HG03565 (cell line): ENCODE results near the gene RUFY2.

Experiments used
- ATAC-seq: cut with Tn5 transposase; IDR thresholded peaks from one replicate; pipeline ENCODE4 v1.9.1; 2021; ENCODE audit warnings: mild to moderate bottlenecking, moderate library complexity; ENCODE audit not compliant: unreplicated experiment

The RUFY2 gene

DNA sequence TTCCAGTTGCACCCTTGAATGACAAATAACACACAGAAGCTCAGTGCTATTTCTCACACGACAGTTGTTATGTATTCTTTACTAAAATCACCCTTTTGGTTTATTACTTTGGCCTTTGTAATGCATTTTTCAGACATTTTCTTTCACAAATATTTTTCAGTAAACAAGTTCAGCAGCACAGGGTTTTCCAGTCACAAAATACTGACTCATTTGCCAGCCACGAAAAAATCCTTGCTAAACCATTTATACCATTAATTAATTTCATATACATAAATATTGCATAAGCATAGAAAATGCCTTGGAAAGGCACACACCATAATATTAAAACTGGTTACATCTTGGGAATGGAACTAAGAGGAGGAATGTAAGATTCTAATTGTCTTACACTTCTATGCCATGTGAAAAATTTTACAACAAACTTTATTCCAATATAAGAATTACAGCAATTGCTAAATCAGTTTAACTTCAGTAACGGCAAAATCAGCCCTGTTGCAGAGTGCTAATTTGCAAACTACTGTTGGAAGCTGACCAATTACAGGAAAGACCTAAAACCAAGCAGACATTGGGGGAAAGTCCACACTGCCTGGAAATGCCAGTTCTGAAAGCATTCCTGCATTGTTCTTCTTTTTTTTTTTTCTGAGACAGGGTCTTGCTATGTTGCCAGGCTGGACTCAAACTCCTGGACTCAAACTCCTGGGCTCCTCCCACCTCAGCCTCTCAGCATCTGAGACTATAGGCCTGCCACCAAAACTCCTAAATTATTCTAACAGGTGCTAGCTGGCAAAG lies 42.8 kb downstream of the RUFY2 start:
- ATAC-seq = no peak

DNA sequence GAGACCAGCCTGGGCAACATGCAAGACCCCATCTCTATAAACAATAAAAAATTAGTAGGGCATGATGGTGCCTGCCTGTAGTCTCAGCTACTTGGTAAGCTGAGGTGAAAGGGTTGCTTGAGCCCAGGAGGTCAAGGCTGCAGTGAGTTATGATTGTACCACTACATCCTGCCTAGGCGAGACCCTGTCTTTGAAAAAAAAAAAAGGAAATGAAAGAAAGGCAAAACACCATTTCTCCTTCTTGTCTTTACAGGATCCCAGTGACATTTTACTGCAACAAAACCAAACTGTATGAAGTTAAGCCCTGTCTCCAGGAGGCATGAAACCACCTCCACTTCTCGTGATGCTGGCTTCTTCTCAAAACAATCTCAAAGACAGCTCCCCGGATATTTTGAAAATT lies 44.5 kb downstream of the RUFY2 start:
- ATAC-seq = no peak

GRCh38 chr10:68359189-68359588 lies 47.9 kb downstream of the RUFY2 start:
- no peak for ATAC-seq

DNA sequence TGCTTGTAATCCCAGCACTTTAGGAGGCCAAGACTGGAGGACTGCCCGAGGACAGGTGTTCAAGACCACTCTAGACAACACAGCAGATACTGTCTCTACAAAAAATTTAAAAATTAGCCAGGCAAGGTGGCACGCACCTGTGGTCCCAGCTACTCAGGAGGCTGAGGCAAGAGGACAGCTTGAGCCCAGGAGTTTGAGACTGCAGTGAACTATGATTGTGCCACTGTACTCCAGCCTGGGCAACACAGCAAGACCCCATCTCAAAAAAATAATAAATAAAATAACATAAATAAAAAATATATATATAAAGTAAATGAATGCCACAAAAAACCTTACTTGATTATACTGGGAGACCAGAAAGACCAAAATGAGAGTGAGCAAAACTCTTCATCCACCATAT lies 53.5 kb downstream of the RUFY2 start:
- ATAC-seq = no peak

DNA sequence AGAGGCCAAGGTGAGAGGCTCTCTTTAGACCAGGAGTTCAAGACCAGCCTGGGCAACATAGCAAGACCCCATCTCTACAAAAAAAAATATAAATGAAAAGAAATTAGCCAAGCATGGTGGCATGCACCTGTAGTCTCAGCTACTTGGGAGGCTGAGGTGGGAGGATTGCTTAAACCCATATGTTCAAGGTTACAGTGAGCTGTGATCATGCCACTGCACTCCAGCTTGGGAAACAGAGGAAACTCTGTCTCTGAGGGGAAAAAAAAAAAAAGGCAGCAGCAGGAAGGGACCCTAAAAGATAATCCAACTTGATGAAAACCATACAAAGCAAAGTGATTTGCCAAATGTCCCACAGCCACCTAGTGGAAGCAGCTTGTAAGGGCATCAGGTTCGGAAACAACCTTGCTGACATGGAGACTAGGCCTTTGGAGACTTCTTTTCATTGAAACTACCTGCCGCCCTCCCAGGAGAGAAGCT lies 58.8 kb downstream of the RUFY2 start:
- ATAC-seq = peak; percentile 50

- no peak for ATAC-seq
These were observed 60.3 kb downstream of the RUFY2 start for GRCh38 chr10:68346774-68347173.

DNA sequence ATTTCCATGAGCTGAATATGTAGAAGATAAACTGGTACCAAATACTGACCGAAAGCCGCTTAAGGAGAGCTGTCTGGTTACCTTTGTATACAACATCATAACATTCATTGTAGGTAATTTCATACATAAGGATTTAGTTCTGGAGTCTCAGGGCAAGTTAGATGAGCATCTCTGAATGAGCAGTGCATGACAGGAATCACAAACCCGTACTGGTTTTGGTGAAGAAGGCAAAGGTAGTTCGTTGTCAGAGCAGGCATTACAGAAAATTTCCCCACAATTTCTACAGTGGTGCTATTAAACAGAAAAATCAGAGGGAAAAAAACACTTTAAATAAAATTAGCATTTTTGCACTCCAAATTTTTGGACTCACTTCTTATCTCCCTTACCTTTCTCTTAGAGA lies 61.5 kb downstream of the RUFY2 start:
- no peak for ATAC-seq

GRCh38 chr10:68342909-68343516 lies 64.1 kb downstream of the RUFY2 start:
- no peak for ATAC-seq

DNA sequence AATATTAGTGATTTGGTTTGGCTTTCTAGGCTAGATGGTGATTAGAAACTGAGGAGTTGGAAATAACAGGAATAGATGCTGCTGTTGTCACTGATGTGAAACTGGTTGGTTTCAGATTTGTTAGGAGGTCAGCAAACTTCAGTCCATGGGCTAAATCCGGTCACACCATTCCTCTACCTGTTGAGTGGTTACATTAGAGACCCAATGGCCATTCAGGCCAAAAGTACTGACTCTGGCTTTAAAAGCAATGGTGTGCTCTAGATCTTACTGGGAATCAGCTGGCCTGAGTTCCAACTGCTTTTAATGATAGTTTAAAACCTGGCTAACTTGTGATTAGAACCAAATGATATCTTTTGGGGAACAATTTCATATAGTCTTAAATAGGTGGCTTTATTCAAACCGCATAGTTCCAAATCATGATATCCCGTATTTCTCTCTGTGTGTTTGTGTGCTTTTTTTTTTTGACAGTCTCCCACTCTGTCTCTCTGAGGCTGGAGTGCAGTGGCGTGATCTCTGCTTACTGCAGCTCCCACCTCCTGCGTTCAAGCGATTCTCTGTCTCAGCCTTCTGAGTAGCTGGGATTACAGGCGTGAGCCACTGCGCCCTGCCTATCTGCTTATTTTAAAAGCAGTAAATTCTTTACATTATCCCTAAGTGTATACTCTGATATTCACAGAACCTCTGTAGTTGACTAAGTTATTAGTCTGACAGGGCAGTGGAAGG lies 66.6 kb downstream of the RUFY2 start:
- ATAC-seq = no peak

- ATAC-seq = no peak
These were observed 70.2 kb downstream of the RUFY2 start for GRCh38 chr10:68336754-68337351.

- no peak for ATAC-seq
These were observed 72.2 kb downstream of the RUFY2 start for GRCh38 chr10:68334672-68335467.

DNA sequence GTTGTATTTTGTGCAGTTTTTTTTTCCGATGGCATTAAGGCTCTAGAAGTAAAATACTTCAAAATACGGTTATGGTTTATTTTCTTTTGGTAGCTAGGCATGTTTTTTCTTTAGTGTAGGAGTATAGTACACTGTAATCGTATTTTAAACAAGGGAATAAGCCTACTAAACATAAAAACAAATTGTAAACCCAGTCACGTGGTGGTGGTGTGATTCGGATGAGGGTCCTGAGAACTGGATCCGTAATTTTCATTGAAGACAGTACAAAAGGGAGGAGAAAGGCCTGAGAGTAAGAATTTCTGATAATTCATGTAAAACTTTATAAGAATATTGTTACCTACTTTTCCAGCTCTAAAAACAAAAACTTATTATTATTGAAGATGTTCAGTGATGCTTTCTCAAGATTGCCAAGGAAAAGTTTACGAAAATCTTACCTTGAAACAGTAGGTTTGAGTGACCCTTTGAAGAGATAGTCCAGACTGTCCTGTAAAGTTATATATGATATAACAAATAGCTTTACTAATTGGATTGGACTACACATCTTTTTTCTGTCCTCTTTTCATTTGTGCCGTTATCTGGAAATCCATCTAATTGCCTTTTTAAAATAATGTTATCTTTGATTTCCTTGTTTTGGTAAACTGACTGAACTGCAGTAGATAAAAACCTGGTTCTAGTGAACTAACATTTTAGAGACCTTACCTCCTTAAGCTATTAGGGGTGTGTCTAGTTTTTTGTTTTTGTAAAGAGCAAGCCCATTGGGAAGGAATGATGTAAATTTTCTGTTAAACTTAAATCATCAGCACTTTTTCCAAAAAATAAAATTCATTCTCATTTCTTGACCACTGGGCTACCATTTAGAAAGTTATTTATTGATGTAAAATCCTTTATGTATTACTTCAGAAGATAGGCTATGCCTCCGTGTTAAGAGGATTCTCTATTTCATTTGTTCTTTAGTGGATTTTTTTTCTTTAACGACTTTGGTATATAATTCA lies 73.3 kb downstream of the RUFY2 start:
- no peak for ATAC-seq

- no peak for ATAC-seq
These were observed 74.0 kb downstream of the RUFY2 start for GRCh38 chr10:68333058-68333395.

- no peak for ATAC-seq
These were observed 74.6 kb downstream of the RUFY2 start, which contains the start of gene PBLD for GRCh38 chr10:68332259-68333057. Gene PBLD (minus strand): TSS chr10:68332928. CDS start chr10:68306844, 26,084 bp downstream.

DNA sequence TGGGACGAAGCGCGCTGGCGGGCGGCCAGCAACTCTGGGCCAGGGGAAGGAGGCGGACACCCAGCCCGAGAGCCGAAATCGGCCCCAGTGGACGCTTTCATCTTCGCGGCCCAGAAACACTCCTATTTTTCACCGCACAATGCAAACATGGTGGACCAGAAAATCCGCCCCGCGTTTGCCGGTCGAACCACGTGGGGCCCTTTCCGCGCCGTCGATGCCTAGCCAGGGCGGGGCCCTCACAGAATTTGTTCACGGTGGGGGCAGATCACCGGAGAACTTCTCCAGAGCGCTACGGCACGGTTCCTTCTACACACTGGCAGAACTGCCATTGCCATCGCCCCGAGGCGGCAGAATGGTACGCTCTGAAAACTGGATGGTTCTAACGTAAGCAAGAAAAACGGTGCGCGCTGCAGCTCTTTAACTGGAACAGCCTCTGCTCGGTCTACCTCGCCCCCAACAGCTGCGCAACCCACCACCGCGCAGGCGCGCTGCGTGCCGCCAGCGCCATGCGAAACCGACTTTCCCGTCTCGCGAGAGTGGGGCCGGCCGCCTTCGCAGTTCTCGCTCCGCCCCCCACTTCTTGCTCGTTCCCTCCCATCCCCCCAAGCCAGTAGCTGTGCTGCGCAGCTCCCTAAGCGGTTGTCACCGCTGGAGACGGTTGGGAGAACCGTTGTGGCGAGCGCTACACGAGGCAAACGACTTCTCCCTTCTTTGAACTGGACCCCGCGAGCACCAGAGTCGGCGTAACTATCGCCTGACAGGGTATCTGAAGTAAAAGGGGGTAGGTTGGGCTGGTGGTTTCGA lies 75.4 kb downstream of the RUFY2 start, which contains the start of gene HNRNPH3:
HNRNPH3 (plus strand) TSS at position 610 of the 804 bp plus-strand sequence. CDS start 5,158 bp downstream, outside the sequence.
- peak; percentile 80 for ATAC-seq

- no peak for ATAC-seq
These were observed 76.1 kb downstream of the RUFY2 start for GRCh38 chr10:68330852-68331454.

DNA sequence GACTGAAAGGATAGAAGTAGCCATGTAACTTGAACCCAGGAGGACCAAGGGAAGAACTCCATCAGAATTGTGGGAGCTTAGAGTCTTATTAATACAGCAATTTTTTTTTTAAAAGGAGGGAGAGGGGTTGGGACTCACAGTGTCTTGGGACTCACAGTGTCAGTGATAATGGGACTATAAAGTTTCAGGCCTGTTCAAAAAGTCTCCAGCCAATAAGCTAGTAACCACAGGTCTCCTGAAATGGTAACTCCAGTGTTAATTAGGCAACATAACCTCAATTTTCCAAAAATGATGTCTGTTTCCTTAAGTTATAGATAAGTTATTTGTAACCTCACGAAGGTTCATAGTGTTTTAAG lies 77.6 kb downstream of the RUFY2 start:
- no peak for ATAC-seq
